ENCODE measurements around the gene LRRC56.
A peak's percentile ranks its signal among the peaks of the same experiment; 100 is the strongest.

LRRC56 gene, protein sequence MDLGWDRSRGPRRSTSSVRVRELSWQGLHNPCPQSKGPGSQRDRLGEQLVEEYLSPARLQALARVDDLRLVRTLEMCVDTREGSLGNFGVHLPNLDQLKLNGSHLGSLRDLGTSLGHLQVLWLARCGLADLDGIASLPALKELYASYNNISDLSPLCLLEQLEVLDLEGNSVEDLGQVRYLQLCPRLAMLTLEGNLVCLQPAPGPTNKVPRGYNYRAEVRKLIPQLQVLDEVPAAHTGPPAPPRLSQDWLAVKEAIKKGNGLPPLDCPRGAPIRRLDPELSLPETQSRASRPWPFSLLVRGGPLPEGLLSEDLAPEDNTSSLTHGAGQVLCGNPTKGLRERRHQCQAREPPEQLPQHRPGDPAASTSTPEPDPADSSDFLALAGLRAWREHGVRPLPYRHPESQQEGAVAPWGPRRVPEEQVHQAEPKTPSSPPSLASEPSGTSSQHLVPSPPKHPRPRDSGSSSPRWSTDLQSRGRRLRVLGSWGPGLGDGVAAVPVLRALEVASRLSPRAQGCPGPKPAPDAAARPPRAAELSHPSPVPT

GRCh38 chr11:536841-537621, at the start of gene LRRC56:
TSS of gene LRRC56 (plus strand) at chr11:537527. CDS start at chr11:540685, 3,158 bp downstream.
- Histone ChIP-seq H3K36me3 (ENCODE audit: control insufficient read depth, insufficient read depth, low read length) (no peaks in the 10 kb centered on the region), H3K27me3 (ENCODE audit: control insufficient read depth, insufficient read depth, low read length) (no peaks in the 10 kb centered on the region), H3K79me2 (no peaks in the 10 kb centered on the region), H3K27ac (peak within 1 kb of the TSS; percentile 62), H3K4me2 (ENCODE audit: low read length) (peak within 1 kb of the TSS; percentile 76), H3K9ac (no peak within 1 kb of the TSS), H3K4me1 (no peaks in the 10 kb centered on the region), H3K4me3 (ENCODE audit: low read depth, low read length) (peak within 1 kb of the TSS; percentile 53), H3K9me3 (ENCODE audit: control insufficient read depth, low read length) (no peaks in the 10 kb centered on the region), H2AFZ (peak within 1 kb of the TSS; percentile 83)
- TF ChIP-seq, protein P1, sequence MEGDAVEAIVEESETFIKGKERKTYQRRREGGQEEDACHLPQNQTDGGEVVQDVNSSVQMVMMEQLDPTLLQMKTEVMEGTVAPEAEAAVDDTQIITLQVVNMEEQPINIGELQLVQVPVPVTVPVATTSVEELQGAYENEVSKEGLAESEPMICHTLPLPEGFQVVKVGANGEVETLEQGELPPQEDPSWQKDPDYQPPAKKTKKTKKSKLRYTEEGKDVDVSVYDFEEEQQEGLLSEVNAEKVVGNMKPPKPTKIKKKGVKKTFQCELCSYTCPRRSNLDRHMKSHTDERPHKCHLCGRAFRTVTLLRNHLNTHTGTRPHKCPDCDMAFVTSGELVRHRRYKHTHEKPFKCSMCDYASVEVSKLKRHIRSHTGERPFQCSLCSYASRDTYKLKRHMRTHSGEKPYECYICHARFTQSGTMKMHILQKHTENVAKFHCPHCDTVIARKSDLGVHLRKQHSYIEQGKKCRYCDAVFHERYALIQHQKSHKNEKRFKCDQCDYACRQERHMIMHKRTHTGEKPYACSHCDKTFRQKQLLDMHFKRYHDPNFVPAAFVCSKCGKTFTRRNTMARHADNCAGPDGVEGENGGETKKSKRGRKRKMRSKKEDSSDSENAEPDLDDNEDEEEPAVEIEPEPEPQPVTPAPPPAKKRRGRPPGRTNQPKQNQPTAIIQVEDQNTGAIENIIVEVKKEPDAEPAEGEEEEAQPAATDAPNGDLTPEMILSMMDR (IDR thresholded peaks at IDR 0.05) = no peak

GRCh38 chr11:487571-488021, 49.7 kb upstream of the LRRC56 start:
- H3K4me3 ChIP-seq (ENCODE audit: low read depth, low read length) = no peak overlapping the region
- TF ChIP-seq, protein P1 (IDR thresholded peaks at IDR 0.05) = no peak
- H3K9me3 ChIP-seq (ENCODE audit: control insufficient read depth, low read length) = no peaks in the 10 kb centered on the region
- H3K4me1 ChIP-seq = peaks cover 3% of the 10 kb centered on the region
- H3K36me3 ChIP-seq (ENCODE audit: control insufficient read depth, insufficient read depth, low read length) = no peaks in the 10 kb centered on the region
- H3K27me3 ChIP-seq (ENCODE audit: control insufficient read depth, insufficient read depth, low read length) = no peaks in the 10 kb centered on the region
- H3K9ac ChIP-seq = no peak overlapping the region
- no peak overlapping the region for H3K27ac ChIP-seq
- peaks cover 5% of the 10 kb centered on the region for H3K79me2 ChIP-seq
- no peak overlapping the region for H3K4me2 ChIP-seq (ENCODE audit: low read length)
- no peak overlapping the region for H2AFZ ChIP-seq

DNA sequence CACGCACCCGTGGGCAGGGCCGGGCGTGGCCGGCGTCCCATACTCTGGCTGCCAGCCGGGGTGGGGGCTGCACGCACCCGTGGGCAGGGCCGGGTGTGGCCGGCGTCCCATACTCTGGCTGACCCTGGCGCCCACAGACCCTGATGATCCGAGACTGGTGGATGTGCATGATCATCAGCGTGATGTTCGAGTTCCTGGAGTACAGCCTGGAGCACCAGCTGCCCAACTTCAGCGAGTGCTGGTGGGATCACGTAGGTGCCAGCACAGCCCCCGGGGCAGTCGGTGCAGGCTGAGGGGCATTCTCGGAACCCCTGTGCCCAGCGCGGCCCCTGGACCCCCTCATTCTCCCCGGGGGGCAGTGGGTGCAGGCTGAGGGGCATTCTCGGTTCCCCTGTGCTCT, 49.3 kb upstream of the LRRC56 start:
- Histone ChIP-seq H3K79me2 (peaks cover 5% of the 10 kb centered on the region), H3K36me3 (ENCODE audit: control insufficient read depth, insufficient read depth, low read length) (no peaks in the 10 kb centered on the region), H3K9ac (no peak overlapping the region), H3K4me3 (ENCODE audit: low read depth, low read length) (no peak overlapping the region), H3K4me1 (peaks cover 3% of the 10 kb centered on the region), H2AFZ (no peak overlapping the region), H3K4me2 (ENCODE audit: low read length) (no peak overlapping the region), H3K27ac (no peak overlapping the region), H3K9me3 (ENCODE audit: control insufficient read depth, low read length) (no peaks in the 10 kb centered on the region), H3K27me3 (ENCODE audit: control insufficient read depth, insufficient read depth, low read length) (no peaks in the 10 kb centered on the region)
- TF ChIP-seq, protein P1 (IDR thresholded peaks at IDR 0.05) = no peak

DNA sequence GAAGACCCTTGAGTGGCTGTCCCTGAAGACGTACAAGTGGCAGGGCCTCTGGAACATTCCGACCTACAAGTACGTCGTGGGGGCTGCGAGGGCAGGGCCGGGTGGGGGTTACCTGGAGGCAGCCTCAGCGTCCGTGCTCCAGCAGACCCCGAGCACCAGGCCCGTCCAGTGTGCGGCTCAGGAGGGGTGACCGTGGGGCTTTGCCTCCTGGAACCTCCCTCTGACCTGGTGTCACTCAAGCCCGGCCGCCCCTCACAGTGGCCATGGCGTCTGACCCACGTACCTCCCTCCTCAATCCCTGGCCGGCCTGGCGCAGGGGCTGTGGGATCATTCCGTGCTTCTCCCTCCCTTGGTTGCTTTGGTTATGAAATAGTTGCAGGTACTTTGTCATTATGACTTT, 48.7 kb upstream of the LRRC56 start:
- TF ChIP-seq, protein P1 (IDR thresholded peaks at IDR 0.05) = no peak
- no peak overlapping the region for H3K27ac ChIP-seq
- H2AFZ ChIP-seq = no peak overlapping the region
- no peaks in the 10 kb centered on the region for H3K27me3 ChIP-seq (ENCODE audit: control insufficient read depth, insufficient read depth, low read length)
- H3K4me3 ChIP-seq (ENCODE audit: low read depth, low read length) = no peak overlapping the region
- no peak overlapping the region for H3K4me2 ChIP-seq (ENCODE audit: low read length)
- H3K9ac ChIP-seq = no peak overlapping the region
- H3K9me3 ChIP-seq (ENCODE audit: control insufficient read depth, low read length) = no peaks in the 10 kb centered on the region
- no peaks in the 10 kb centered on the region for H3K36me3 ChIP-seq (ENCODE audit: control insufficient read depth, insufficient read depth, low read length)
- peaks cover 5% of the 10 kb centered on the region for H3K79me2 ChIP-seq
- peaks cover 3% of the 10 kb centered on the region for H3K4me1 ChIP-seq

Measured in parathyroid adenoma (tissue), 2 donors.